Fibroblast of mammary gland (primary cell): ENCODE results near the gene IGFN1.

Experiments
- DNase-seq: peaks from one replicate; pipeline ENCODE4 v3.0.0-alpha.2; 2010; ENCODE audit warnings: low read depth
- H3K4me3 ChIP-seq: 2 replicates; pipeline ENCODE4 v1.5.1; 2011; ENCODE audit warnings: low read depth, mild to moderate bottlenecking, low read length, moderate library complexity; ENCODE audit not compliant: control insufficient read depth
- TF ChIP-seq, protein P1 (sequence below): conservative IDR thresholded peaks from 2 replicates; pipeline ENCODE4 v1.5.1; 2011; ENCODE audit warnings: low read depth, low read length, inconsistent platforms; ENCODE audit not compliant: control insufficient read depth, insufficient read depth

IGFN1 gene

DNA sequence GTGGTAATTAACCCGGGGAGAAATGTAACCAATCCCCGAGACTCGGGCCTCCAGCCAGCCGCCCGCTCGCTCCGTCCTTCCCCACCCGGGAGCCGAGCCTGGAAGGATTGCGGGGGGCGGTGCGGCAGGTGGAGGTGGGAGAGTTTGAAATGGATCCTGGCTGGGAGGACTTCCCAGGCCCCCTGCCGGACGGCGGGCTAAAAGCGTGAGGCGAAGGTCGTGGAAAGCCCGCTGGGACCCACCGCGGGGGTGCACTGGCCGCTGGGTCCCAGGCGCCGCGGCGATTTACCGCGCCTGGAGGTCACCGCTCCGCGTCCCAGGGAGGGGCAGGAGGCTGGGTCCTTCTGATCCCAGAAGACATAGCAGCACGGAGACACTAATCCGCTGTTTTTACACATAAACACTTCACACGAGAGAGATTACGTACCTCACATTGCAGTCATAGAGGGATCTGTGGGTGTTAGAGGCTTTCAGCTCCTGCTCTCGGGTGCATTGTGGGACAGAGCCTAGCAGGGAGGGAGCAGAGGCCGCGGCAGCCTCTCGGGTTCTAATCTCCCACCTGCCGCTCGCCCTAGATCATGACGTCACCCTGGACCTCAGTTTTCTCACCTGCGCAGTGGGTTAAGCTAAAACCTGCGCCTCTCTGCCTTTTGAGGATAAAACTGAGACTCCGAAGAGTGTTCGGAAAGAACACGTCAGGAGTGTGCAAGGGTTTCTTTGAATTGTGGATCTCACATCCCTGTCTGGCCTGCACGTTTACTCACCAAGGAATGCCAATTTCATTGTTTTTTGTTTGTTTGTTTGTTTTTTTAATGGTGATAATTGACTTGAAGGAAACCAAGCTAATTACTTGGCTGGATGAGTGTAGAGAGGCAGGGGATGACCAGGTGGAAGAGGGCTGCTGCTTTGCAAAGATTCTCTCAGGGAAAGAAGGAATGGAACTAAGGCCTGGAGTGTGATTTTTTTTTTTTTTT is 19.3 kb upstream of the IGFN1 start:
- TF ChIP-seq, protein P1, sequence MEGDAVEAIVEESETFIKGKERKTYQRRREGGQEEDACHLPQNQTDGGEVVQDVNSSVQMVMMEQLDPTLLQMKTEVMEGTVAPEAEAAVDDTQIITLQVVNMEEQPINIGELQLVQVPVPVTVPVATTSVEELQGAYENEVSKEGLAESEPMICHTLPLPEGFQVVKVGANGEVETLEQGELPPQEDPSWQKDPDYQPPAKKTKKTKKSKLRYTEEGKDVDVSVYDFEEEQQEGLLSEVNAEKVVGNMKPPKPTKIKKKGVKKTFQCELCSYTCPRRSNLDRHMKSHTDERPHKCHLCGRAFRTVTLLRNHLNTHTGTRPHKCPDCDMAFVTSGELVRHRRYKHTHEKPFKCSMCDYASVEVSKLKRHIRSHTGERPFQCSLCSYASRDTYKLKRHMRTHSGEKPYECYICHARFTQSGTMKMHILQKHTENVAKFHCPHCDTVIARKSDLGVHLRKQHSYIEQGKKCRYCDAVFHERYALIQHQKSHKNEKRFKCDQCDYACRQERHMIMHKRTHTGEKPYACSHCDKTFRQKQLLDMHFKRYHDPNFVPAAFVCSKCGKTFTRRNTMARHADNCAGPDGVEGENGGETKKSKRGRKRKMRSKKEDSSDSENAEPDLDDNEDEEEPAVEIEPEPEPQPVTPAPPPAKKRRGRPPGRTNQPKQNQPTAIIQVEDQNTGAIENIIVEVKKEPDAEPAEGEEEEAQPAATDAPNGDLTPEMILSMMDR, result peak; percentile 18
- peak; percentile 58 for DNase-seq
- peak overlapping the region; percentile 58 for H3K4me3 ChIP-seq

DNA sequence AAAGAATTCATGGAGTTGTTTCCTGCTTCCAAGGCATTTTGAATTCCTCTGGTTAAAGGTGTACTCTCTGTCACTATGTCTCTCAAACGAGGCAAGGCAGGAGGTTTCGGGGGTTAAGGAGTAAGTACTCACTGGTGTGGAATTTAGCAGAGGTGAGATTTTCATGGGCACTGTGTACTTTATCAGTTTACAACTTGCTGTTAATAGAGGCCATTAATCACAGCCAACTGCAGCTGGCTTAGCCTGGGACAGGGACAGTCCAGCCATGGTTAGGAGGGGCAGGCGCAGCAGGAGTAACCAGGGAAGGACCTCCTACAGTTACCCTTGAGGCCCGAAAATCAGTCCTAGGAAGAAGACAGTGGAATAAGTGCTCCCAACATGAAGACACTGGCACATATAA is 18.3 kb upstream of the IGFN1 start:
- TF ChIP-seq, protein P1, result no peak
- no peak for DNase-seq
- no peak overlapping the region for H3K4me3 ChIP-seq

DNA sequence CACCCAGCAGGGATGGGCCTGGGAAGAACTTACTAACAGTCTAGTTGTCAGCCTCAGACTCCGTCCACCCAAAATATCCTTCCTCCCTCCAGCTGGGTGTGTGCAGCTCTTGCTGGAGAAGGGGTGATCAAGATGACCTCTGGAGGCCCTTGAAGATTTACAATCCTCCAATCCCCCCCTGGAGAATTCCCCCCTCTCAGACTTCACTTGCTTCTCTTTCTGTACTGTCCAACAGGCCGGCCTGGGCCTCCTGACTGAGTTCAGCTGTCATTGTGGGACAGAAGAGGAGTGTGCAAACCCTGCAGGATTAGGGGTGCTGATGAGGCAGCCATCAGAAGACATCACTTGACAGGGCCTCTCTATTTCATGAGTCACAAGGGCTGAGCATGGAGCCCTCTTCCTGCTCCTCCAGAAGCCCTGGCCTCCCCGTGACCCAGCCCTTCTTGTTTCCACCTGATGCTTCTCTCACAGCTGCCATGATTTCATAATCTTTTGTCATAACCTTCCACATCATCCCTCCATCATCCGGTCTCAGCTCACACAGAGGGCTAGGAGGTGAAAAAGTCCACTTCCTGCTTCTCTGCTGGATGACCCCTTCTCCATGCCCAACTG is 17.5 kb upstream of the IGFN1 start:
- no peak overlapping the region for H3K4me3 ChIP-seq
- TF ChIP-seq, protein P1, result no peak
- DNase-seq, result peak; percentile 70

DNA sequence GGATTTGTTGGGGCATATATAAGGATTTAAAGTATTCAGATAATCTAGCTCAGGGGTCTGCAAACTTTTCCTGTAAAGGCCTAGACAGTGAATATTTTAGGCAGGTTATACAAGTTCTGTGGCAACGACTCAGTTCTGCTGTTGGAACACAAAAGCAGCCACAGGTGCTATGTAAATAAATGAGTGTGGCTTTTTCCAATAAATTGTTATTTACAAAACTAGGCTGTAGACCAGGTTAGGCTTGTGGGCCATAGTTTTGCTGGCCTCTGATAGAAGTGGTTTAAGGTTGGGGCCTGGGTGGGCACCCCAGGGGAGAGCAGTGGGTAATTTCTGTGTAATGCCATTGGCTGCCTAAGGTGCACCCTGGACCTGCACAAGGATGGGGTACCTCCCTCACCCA is 16.9 kb upstream of the IGFN1 start:
- TF ChIP-seq, protein P1, result no peak
- DNase-seq, result no peak
- H3K4me3 ChIP-seq, result no peak overlapping the region

DNA sequence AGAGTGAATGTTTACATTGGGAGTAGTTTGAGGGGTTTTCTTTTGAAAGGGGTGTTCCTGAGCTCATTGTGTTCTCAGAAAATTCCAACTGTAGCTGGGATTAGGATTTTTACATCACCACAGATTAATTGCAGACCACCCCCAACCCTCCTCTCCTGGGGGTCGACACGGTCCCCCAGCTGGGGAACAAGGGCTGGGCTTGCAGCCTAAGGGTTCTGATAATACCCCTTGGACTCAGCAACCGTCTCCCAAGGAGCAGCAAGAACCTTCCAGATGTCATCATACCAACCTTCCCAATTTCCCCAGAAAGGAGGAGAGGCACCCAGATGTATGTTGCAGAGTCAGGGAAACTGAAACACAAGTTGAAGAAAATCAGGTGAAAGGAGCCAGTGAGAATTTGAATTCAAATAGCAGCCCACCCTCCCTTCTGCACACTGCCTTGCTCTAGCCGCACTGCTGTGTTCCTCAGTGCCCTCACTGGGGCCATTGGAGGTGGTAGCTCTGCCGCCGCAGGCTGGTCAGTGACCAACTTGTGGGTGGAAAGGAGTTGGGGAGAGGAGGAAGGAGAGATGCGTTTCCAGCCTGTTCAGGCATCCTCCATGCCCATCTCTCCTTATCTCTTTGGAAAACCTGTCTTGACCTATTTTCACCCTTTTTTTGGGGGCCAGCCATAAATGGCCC is 14.7 kb upstream of the IGFN1 start:
- DNase-seq, result no peak
- TF ChIP-seq, protein P1, result no peak
- H3K4me3 ChIP-seq, result no peak overlapping the region

DNA sequence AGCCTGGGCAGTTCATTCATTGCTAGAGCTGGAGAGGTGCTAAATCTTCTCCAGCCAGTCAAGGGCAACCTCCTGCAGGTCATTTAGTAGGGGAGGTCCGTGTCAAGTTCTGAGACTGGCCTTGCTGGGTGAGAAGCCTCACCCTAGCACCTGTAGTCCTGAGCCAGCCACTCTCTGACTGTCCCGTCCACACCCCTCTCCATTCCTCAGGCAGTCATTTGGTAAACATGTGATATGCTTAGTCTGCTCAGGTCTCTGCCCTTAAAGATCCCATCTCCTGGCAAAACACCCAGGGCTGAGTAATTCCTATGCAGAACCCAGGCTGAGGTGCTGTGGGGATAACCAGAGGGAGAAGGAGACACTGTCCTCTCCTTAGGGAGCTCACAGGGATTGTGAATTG is 13.7 kb upstream of the IGFN1 start:
- peak; percentile 55 for DNase-seq
- H3K4me3 ChIP-seq, result no peak overlapping the region
- TF ChIP-seq, protein P1, result no peak
